ENCODE measurements around the gene TMEM11.

The TMEM11 gene

GRCh38 chr17:21157586-21158370 lies 56.2 kb downstream of the TMEM11 start:
- no peak for FAIRE-seq

- FAIRE-seq, result no peak
These were observed 61.2 kb downstream of the TMEM11 start for GRCh38 chr17:21152731-21153130.

- FAIRE-seq, result no peak
These were observed 64.3 kb downstream of the TMEM11 start for GRCh38 chr17:21149621-21150020.
